ENCODE data around the gene DIP2C.
"Not testable (repeated sequence)": the region's sequence is repeated elsewhere in the genome, so short reads cannot be mapped to it uniquely, and the experiment has no call there.

DIP2C gene

GRCh38 chr10:310371-310770 is 379.1 kb downstream of the DIP2C start:
- no peak for DNase-seq

GRCh38 chr10:308572-309085 is 380.8 kb downstream of the DIP2C start:
- no peak for DNase-seq

GRCh38 chr10:308101-308500 is 381.4 kb downstream of the DIP2C start:
- no peak for DNase-seq

GRCh38 chr10:307659-308058 is 381.8 kb downstream of the DIP2C start:
- no peak for DNase-seq

GRCh38 chr10:306675-307185 is 382.7 kb downstream of the DIP2C start:
- DNase-seq = peak in 1 of 2 experiments; percentile 20

- no peak for DNase-seq
Measured at GRCh38 chr10:306007-306674, 383.3 kb downstream of the DIP2C start.

- no peak for DNase-seq
Measured at GRCh38 chr10:305034-305433, 384.4 kb downstream of the DIP2C start.

GRCh38 chr10:301536-301935 is 387.9 kb downstream of the DIP2C start:
- no peak for DNase-seq

GRCh38 chr10:300580-300979 is 388.9 kb downstream of the DIP2C start:
- not testable (repeated sequence) for DNase-seq

GRCh38 chr10:299969-300368 is 389.5 kb downstream of the DIP2C start:
- DNase-seq = no peak

GRCh38 chr10:299512-299911 is 390.0 kb downstream of the DIP2C start:
- DNase-seq = no peak

GRCh38 chr10:298033-298432 is 391.4 kb downstream of the DIP2C start:
- DNase-seq = no peak

GRCh38 chr10:297567-297966 is 391.9 kb downstream of the DIP2C start:
- DNase-seq = no peak

GRCh38 chr10:293636-294035 is 395.8 kb downstream of the DIP2C start:
- no peak for DNase-seq

- DNase-seq = no peak
Measured at GRCh38 chr10:290026-290725, 399.3 kb downstream of the DIP2C start.

GRCh38 chr10:289581-289980 is 399.9 kb downstream of the DIP2C start:
- no peak for DNase-seq

GRCh38 chr10:288316-289200 is 400.9 kb downstream of the DIP2C start:
- DNase-seq = no peak

GRCh38 chr10:287814-288213 is 401.7 kb downstream of the DIP2C start:
- no peak for DNase-seq

- DNase-seq = no peak
Measured at GRCh38 chr10:287026-287709, 402.3 kb downstream of the DIP2C start.

- DNase-seq = no peak
Measured at GRCh38 chr10:285216-285615, 404.3 kb downstream of the DIP2C start.

- DNase-seq = no peak
Measured at GRCh38 chr10:283916-284356, 405.5 kb downstream of the DIP2C start.

GRCh38 chr10:283140-283479 is 406.4 kb downstream of the DIP2C start:
- DNase-seq = no peak
